ENCODE measurements around the gene GTF2H1. TPM values are rescaled to one million over a fixed set of nuclear protein-coding genes. Genes with fewer than 3 reads are reported as not detected.
"Not testable (repeated sequence)": the region's sequence is repeated elsewhere in the genome, so short reads cannot be mapped to it uniquely, and the experiment has no call there.

GTF2H1 gene
- total and polyA plus RNA-seq, 7 donors = 14.5 to 39.2 (median 23.0) TPM

- ATAC-seq (no peak), DNase-seq (no peak)
- 93 to 99% (median 96%) methylated on average over 4 of the region's 4 CpGs for WGBS, 3 donors
- TF ChIP-seq CTCF (IDR thresholded peaks at IDR 0.05) = no peak
- no peaks in the 10 kb centered on the region for H3K27me3 ChIP-seq (ENCODE audit: insufficient read depth in 3 of 3, low read length in 2 of 3)
- H3K4me3 ChIP-seq = no peak overlapping the region
- H3K4me1 ChIP-seq = no peaks in the 10 kb centered on the region
- peaks cover 25 to 100% of the 10 kb centered on the region in 2 donors for H3K36me3 ChIP-seq (ENCODE audit: insufficient read depth in 1 of 2, low read depth in 1 of 2)
- no peaks in the 10 kb centered on the region for H3K9me3 ChIP-seq
- intact Hi-C loops (cut with DNase I) = no loop called here
- no peak overlapping the region for H3K27ac ChIP-seq
Measured at GRCh38 chr11:18404062-18404461, 81.7 kb downstream of the GTF2H1 start.

- H3K27me3 ChIP-seq (ENCODE audit: insufficient read depth in 3 of 3, low read length in 2 of 3); H3K9me3 ChIP-seq; H3K4me1 ChIP-seq; H3K27ac ChIP-seq; ATAC-seq; DNase-seq; H3K4me3 ChIP-seq: not testable (repeated sequence)
- H3K36me3 ChIP-seq (ENCODE audit: insufficient read depth in 1 of 2, low read depth in 1 of 2) = peaks cover 11 to 66% of the 10 kb centered on the region in 2 donors
- intact Hi-C loops (cut with DNase I) = loop anchor here in 1 of 2 donors (5.0 kb wide), 1 partner anchor 90 kb away; no protein-coding TSS in a partner anchor
- 18 to 29% (median 21%) methylated on average over 3 of the region's 3 CpGs for WGBS, 3 donors
Measured at GRCh38 chr11:18407400-18407799, 85.0 kb downstream of the GTF2H1 start.

GRCh38 chr11:18408558-18409291 lies 86.4 kb downstream of the GTF2H1 start:
- Histone ChIP-seq H3K36me3 (ENCODE audit: insufficient read depth in 1 of 2, low read depth in 1 of 2) (peaks cover 11 to 53% of the 10 kb centered on the region in 2 donors), H3K27me3 (ENCODE audit: insufficient read depth in 3 of 3, low read length in 2 of 3) (no peaks in the 10 kb centered on the region), H3K27ac (no peak overlapping the region), H3K4me3 (no peak overlapping the region), H3K4me1 (no peaks in the 10 kb centered on the region), H3K9me3 (no peaks in the 10 kb centered on the region)
- no peak for DNase-seq
- ATAC-seq = peak; percentile 14 to 41 (median 21)
- no peak for TF ChIP-seq CTCF (IDR thresholded peaks at IDR 0.05)
- 66 to 89% (median 75%) methylated on average over 9 of the region's 9 CpGs for WGBS, 3 donors
- intact Hi-C loops (cut with DNase I) = loop anchor here in 1 of 2 donors (5.0 kb wide), 1 partner anchor 89 kb away; no protein-coding TSS in a partner anchor

GRCh38 chr11:18416459-18416858 lies 94.1 kb downstream of the GTF2H1 start:
- Histone ChIP-seq H3K27ac (no peak overlapping the region), H3K27me3 (ENCODE audit: insufficient read depth in 3 of 3, low read length in 2 of 3) (no peaks in the 10 kb centered on the region), H3K36me3 (ENCODE audit: insufficient read depth in 1 of 2, low read depth in 1 of 2) (no peaks in the 10 kb centered on the region), H3K9me3 (no peaks in the 10 kb centered on the region), H3K4me3 (no peak overlapping the region), H3K4me1 (no peaks in the 10 kb centered on the region)
- WGBS, 3 donors = 75 to 86% (median 83%) methylated on average over 3 of the region's 3 CpGs
- TF ChIP-seq CTCF (IDR thresholded peaks at IDR 0.05) = no peak
- intact Hi-C loops (cut with DNase I) = no loop called here
- no peak for ATAC-seq
- no peak for DNase-seq

Other genes starting within 250 kb of the GTF2H1 start
- gene SAAL1, start 216.5 kb upstream of the GTF2H1 start, total RNA-seq = 1 to 10 TPM; 3.5 to 6.5 (median 4.6) TPM
- gene SAAL1, start 216.5 kb upstream of the GTF2H1 start, polyA plus RNA-seq = 1 to 10 TPM; 5.3 to 6.7 (median 5.5) TPM
- gene MRGPRX3, start 190.0 kb upstream of the GTF2H1 start, total RNA-seq = not detected
- gene MRGPRX3, start 190.0 kb upstream of the GTF2H1 start, polyA plus RNA-seq = not detected
- gene MRGPRX4, start 149.7 kb upstream of the GTF2H1 start, total RNA-seq = not detected
- gene MRGPRX4, start 149.7 kb upstream of the GTF2H1 start, polyA plus RNA-seq = not detected
- 1 to 10 TPM in 1 of 4 donors, under 1 TPM in 1, not detected in 2; 0.46 to 2.9 TPM for gene SAA4, start 85.8 kb upstream of the GTF2H1 start, total RNA-seq
- gene SAA4, start 85.8 kb upstream of the GTF2H1 start, polyA plus RNA-seq = under 1 TPM in 1 of 3 donors, not detected in 2; 0.05 TPM
- 10 to 100 TPM; 11.3 to 35.5 (median 25.6) TPM for gene SAA2, start 73.9 kb upstream of the GTF2H1 start, total RNA-seq
- 1 to 10 TPM; 2.6 to 6.3 (median 3.0) TPM for gene SAA2, start 73.9 kb upstream of the GTF2H1 start, polyA plus RNA-seq
- 100 to 1,000 TPM in 1 of 4 donors, 10 to 100 TPM in 3; 29.1 to 100 (median 36.2) TPM for gene SAA1, start 56.3 kb upstream of the GTF2H1 start, total RNA-seq
- 10 to 100 TPM in 2 of 3 donors, 1 to 10 TPM in 1; 7.3 to 16.9 (median 14.4) TPM for gene SAA1, start 56.3 kb upstream of the GTF2H1 start, polyA plus RNA-seq
- 10 to 100 TPM in 1 of 4 donors, 1 to 10 TPM in 3; 7.0 to 11.9 (median 8.8) TPM for gene HPS5, start 427 bp upstream of the GTF2H1 start, total RNA-seq
- 10 to 100 TPM in 1 of 3 donors, 1 to 10 TPM in 2; 4.9 to 11.3 (median 9.9) TPM for gene HPS5, start 427 bp upstream of the GTF2H1 start, polyA plus RNA-seq
- 100 to 1,000 TPM; 254 to 867 (median 701) TPM for gene LDHA, start 72.0 kb downstream of the GTF2H1 start, total RNA-seq
- gene LDHA, start 72.0 kb downstream of the GTF2H1 start, polyA plus RNA-seq = 1,000 to 10,000 TPM in 2 of 3 donors, 100 to 1,000 TPM in 1; 903 to 1,038 (median 1,020) TPM
- 1 to 10 TPM in 2 of 4 donors, under 1 TPM in 1, not detected in 1; 0.64 to 3.0 (median 2.5) TPM for gene LDHC, start 89.8 kb downstream of the GTF2H1 start, total RNA-seq
- gene LDHC, start 89.8 kb downstream of the GTF2H1 start, polyA plus RNA-seq = 1 to 10 TPM in 2 of 3 donors, not detected in 1; 2.3 to 4.0 TPM
- gene LDHAL6A, start 133.3 kb downstream of the GTF2H1 start, total RNA-seq = not detected
- gene LDHAL6A, start 133.3 kb downstream of the GTF2H1 start, polyA plus RNA-seq = under 1 TPM in 1 of 3 donors, not detected in 2; 0.03 TPM
- gene TSG101, start 204.4 kb downstream of the GTF2H1 start, total RNA-seq = 100 to 1,000 TPM in 1 of 4 donors, 10 to 100 TPM in 3; 66.5 to 105 (median 76.6) TPM
- gene TSG101, start 204.4 kb downstream of the GTF2H1 start, polyA plus RNA-seq = 100 to 1,000 TPM in 2 of 3 donors, 10 to 100 TPM in 1; 53.2 to 143 (median 124) TPM